Colonic mucosa (tissue), 4 donors: Measurements from ENCODE around the gene DCUN1D5. TPM values are rescaled to one million over a fixed set of nuclear protein-coding genes. Genes with fewer than 3 reads are reported as not detected.

ENCODE experiments used
- DNase-seq: peaks from one replicate; pipeline ENCODE4 v3.0.0-alpha.2; 2020
- H3K27ac ChIP-seq: fragments of 200-600 bp; one replicate; pipeline ENCODE4 v1.8.0; 2021
- H3K27me3 ChIP-seq: fragments of 200-600 bp; one replicate; pipeline ENCODE4 v1.8.0; 2021
- H3K36me3 ChIP-seq: fragments of 200-600 bp; one replicate; pipeline ENCODE4 v1.8.0; 2021
- H3K4me1 ChIP-seq: fragments of 200-600 bp; one replicate; pipeline ENCODE4 v1.8.0; 2021; ENCODE audit warnings: mild to moderate bottlenecking
- H3K4me3 ChIP-seq: fragments of 200-600 bp; one replicate; pipeline ENCODE4 v1.8.0; 2021
- H3K9ac ChIP-seq, 2 donors: one replicate each; pipeline ENCODE4 v1.7.0; 2013; ENCODE audit warnings: control low read depth in 2 of 2, low read depth in 2 of 2, low read length in 2 of 2
- H3K9me3 ChIP-seq: fragments of 200-600 bp; one replicate; pipeline ENCODE4 v1.8.0; 2021
- intact Hi-C: fragments of 100-400 bp; cut with DNase I; formaldehyde crosslinking; loops from one replicate; pipeline ENCODE4 v1.14.1; 2022
- total RNA-seq, 2 donors: library from RNA; stranded (reverse); fragmentation: NEBNext Ultra II Directional in 1 of 2; extraction: Animal tissue kit (Norgen Biotek cat#: 25700) in 1 of 2; gene quantifications; one replicate each; pipeline ENCODE4 v1.2.1, GENCODE V29; 2021
- TF ChIP-seq, protein P1 (sequence below): fragments of 200-600 bp; IDR thresholded peaks from one replicate; pipeline ENCODE4 v1.8.0; 2022; ENCODE audit warnings: antibody characterized with exemption, mild to moderate bottlenecking
- donor health status: healthy.
- donor health status: DM: no; HTN: no; CAD: no.
- donor health status: DM: no; HTN: no; CAD: no.

DCUN1D5 gene
- total RNA-seq, 2 donors from 2014 or later, result 14.7 to 25.4 TPM

DNA sequence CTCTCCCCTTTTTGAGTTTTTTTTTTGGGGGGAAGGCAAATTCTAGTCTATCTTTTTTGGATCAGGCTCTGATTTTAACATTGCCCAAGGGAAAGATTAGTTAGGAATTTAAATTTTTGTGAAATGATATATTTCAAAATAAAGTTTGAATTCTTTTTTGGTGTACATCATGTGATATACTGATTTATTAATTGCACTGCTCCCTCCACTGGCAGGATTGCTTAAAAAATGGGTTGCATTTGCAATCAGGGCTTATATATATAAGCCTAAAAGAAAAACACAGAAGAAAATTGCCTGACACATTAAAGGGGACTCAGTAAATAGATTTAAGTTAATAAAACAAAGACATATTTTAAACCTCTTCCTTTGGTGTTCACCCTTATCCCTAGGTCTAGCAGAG, 18.4 kb upstream of the DCUN1D5 start:
- H3K27ac ChIP-seq, result no peak overlapping the region
- no peak overlapping the region for H3K9ac ChIP-seq
- no peaks in the 10 kb centered on the region for H3K27me3 ChIP-seq
- no peak overlapping the region for H3K4me3 ChIP-seq
- DNase-seq, result no peak
- intact Hi-C loops, result no loop called here
- no peaks in the 10 kb centered on the region for H3K9me3 ChIP-seq
- H3K36me3 ChIP-seq, result no peaks in the 10 kb centered on the region
- TF ChIP-seq, protein P1, sequence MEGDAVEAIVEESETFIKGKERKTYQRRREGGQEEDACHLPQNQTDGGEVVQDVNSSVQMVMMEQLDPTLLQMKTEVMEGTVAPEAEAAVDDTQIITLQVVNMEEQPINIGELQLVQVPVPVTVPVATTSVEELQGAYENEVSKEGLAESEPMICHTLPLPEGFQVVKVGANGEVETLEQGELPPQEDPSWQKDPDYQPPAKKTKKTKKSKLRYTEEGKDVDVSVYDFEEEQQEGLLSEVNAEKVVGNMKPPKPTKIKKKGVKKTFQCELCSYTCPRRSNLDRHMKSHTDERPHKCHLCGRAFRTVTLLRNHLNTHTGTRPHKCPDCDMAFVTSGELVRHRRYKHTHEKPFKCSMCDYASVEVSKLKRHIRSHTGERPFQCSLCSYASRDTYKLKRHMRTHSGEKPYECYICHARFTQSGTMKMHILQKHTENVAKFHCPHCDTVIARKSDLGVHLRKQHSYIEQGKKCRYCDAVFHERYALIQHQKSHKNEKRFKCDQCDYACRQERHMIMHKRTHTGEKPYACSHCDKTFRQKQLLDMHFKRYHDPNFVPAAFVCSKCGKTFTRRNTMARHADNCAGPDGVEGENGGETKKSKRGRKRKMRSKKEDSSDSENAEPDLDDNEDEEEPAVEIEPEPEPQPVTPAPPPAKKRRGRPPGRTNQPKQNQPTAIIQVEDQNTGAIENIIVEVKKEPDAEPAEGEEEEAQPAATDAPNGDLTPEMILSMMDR, result no peak
- no peaks in the 10 kb centered on the region for H3K4me1 ChIP-seq

DNA sequence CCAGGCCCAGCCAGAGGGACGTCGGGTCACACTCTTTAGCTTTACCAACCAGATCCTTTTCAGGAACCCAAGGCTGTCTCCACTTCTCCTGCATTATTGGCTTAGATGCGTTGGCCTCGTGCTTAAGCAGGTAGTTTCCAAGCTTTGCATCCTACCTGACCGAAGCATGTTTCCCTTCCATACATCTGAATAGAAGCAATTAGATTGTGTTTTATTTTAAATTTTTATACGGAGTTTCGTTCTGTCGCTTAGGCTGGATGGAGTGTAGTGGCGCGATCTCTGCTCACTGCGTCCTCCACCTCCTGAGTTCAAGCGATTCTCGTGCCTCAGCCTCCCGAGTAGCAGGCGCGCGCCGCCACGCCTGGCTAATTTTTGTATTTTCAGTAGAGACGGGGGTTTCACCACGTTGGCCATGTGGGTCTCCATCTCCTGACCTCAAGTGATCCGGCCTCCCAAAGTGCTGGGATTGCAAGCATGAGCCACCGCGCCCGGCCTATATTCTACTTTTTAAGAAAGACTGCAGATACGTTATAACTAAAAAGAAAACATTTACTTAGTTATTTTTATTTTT, 17.9 kb upstream of the DCUN1D5 start:
- intact Hi-C loops, result no loop called here
- DNase-seq, result peak; percentile 17
- TF ChIP-seq, protein P1, result no peak

DNA sequence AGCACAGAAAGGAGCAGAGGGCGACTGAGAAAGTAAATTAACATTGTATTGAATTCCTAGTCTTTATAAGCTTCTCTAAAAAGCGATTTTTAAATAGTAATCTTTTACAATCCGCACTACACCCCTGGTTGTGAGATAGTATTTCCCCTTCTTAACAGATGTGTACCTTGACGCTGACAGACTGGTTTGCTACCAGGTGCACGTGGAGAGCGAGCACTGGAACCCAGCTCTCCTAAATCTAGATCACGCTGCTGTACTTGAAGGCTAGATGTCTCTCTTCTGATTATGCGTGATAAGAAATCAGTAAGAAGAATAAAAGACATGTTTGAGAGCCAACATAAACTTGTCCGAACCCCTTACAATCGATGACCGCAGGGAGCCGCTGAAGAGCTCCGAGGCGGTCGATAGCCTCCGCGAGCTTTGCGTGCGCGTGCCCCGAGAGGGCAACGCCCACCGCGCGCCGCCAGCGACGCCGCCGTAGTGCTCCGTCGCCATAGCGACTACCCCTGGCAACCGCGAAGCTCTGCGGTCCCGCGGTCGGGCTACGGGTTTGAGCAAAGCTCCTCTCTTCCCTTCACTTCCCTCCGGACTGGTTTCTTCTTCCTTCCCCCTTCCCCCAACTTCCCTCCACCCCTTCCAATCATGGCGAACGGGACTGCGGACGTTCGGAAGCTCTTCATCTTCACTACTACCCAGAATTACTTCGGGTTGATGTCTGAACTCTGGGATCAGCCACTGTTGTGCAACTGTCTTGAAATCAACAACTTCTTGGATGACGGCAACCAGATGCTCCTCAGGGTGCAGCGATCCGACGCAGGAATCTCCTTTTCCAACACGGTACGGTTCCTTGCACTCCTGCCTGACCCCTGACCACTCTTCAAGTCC, 17.2 kb upstream of the DCUN1D5 start, which contains the start of gene DYNC2H1:
Gene DYNC2H1 (plus strand): TSS at position 494 of the 885 bp plus-strand sequence. CDS start 149 bp downstream, at position 643.
- intact Hi-C loops, result no loop called here
- no peaks in the 10 kb centered on the region for H3K36me3 ChIP-seq

More for the DNA sequence above, 17.9 kb upstream of the DCUN1D5 start:
- Histone ChIP-seq H3K9ac (peak overlapping the region; percentile 57 to 68), H3K27me3 (no peaks in the 10 kb centered on the region), H3K9me3 (no peaks in the 10 kb centered on the region), H3K4me1 (no peaks in the 10 kb centered on the region), H3K36me3 (no peaks in the 10 kb centered on the region), H3K4me3 (peak overlapping the region; percentile 47), H3K27ac (peak overlapping the region; percentile 35)

DNA sequence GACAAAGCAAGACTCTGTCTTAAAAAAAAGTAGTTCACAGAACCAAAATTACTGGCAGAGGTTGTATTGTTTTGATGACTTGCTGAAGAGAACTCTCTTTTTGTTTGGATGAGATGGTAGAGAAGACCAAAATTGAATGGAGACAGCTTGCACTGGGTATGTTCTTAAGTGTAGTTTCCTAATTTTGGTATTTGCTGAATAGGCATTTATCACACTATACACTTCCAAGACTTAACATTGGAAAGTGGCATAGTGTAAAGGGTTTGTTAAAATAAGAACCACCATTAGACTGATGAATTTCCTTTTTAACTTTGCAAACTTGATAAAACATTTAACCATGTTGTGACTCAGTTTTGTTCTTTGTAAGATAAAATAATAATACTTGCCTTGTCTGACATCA, 5.3 kb upstream of the DCUN1D5 start:
- TF ChIP-seq, protein P1, result no peak
- no peaks in the 10 kb centered on the region for H3K9me3 ChIP-seq
- no peak overlapping the region for H3K9ac ChIP-seq
- no peak for DNase-seq
- H3K27me3 ChIP-seq, result no peaks in the 10 kb centered on the region
- H3K4me1 ChIP-seq, result no peaks in the 10 kb centered on the region
- H3K4me3 ChIP-seq, result no peak overlapping the region
- no peak overlapping the region for H3K27ac ChIP-seq
- H3K36me3 ChIP-seq, result no peaks in the 10 kb centered on the region
- intact Hi-C loops, result no loop called here

More for the DNA sequence above, 17.2 kb upstream of the DCUN1D5 start, which contains the start of gene DYNC2H1:
- TF ChIP-seq, protein P1, result no peak
- H3K9me3 ChIP-seq, result no peaks in the 10 kb centered on the region
- peak within 1 kb of the TSS; percentile 35 for H3K27ac ChIP-seq
- H3K9ac ChIP-seq, result peak within 1 kb of the TSS; percentile 57 to 68
- peak; percentile 86 for DNase-seq
- H3K27me3 ChIP-seq, result no peaks in the 10 kb centered on the region
- H3K4me1 ChIP-seq, result no peaks in the 10 kb centered on the region
- H3K4me3 ChIP-seq, result peak within 1 kb of the TSS; percentile 47

DNA sequence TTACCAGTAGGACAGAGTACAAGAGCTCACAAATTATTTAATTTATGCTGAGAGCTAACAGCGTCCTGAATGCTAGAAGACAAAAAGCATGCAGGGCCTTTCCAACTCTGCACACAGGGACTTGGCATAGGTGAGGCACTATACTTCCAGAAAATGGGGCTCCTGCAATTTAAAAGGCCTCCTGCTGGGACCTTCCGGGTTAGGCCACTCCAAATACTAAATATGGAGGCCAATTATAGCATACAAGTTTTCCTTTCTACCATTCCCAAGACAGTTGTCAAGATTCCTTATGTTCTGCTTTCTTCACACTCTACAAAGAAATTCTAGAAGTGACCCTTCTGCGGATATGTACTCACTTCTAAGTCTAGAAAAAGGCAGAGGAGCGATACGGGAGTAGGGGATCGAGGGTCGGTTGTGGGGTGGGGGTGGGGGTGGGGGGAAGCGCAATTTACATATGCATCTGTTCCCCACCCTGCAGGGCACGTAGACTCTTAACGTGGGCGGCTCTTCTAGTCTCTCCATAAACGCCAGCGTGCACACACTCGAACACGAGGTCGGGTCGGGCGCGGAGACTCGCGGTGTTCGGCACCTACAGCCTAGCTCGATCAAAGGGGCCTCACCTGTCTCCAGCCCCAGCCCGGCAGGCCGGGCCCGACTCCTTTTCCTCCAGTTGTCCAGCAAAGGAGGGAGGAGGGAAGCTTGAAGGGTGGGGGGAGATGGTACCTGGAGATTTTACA, 728 bp downstream of the DCUN1D5 start:
- TF ChIP-seq, protein P1, result no peak
- Histone ChIP-seq H3K4me1 (peaks cover 9% of the 10 kb centered on the region), H3K27ac (peak overlapping the region; percentile 77), H3K36me3 (no peaks in the 10 kb centered on the region), H3K9ac (peak overlapping the region; percentile 81 to 84), H3K27me3 (no peaks in the 10 kb centered on the region), H3K9me3 (no peaks in the 10 kb centered on the region), H3K4me3 (peak overlapping the region; percentile 93)
- intact Hi-C loops, result no loop called here
- peak; percentile 56 for DNase-seq
